NCI-H82 treated with DMSO at 0.1 percent for 48 hours (cell line): ENCODE measurements around the gene CECR2.
"Not testable (repeated sequence)": the region's sequence is repeated elsewhere in the genome, so short reads cannot be mapped to it uniquely, and the experiment has no call there.

Experiments used
- DNase-seq: peaks from one replicate; lab custom pipeline; 2025; ENCODE audit not compliant: unreplicated experiment; lab: John Stamatoyannopoulos, UW

Gene CECR2

GRCh38 chr22:17562906-17563870 lies 193.9 kb downstream of the CECR2 start, which contains the start of gene SLC25A18:
Gene SLC25A18 (plus strand): TSS chr22:17563498. CDS start chr22:17579945, 16,447 bp downstream.
- DNase-seq, result no peak

DNA sequence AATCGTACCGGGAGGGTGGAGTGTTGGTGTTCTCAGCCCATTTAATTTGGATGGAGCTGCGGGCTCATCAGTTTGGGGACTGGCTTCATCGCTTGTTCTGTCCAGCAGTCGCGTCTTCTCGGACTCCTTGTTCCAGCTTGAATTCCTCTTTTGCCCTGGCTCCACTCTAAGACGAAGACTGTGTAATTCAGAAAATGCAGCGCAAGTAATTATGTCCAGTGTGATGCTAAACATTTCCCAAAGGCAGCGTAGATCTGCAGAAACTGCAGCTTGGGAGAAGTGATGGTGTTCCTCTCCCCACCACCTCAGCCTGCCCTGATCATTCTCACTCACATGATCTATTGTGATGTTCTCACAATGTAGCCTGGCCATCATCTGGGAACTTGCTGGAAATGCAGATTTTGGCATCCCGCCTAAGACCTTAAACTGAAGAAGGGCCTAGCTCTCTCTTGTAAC lies 194.7 kb downstream of the CECR2 start:
- no peak for DNase-seq

DNA sequence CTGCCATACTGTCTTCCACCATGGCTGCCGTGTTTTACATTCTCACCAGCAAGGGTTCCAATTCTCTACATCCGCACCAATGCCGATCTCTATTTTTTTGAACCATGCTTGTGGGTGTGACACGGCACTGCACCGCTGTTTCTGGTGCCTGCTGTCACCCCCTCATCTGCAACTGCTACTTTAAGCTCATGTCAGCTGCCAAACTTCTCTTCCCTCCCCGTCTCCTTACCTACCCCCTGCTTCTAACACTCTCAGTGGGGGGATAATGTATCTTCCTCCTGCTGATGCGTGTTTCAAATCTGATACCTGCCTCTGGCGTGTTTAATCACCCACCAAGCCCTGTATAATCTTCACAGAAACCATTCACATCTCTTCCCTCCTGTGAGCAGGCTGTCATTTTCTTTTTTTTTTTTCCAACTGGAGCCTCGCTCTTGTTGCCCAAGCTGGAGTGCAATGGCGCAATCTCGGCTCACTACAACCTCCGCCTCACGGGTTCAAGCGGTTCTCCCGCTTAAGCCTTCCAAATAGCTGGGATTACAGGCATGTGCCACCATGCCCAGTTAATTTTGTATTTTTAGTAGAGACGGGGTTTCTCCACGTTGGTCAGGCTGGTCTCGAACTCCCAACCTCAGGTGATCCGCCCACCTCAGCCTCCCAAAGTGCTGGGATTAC lies 196.9 kb downstream of the CECR2 start:
- DNase-seq, result not testable (repeated sequence)

- DNase-seq, result no peak
Measured at GRCh38 chr22:17566776-17567175, 197.5 kb downstream of the CECR2 start.

GRCh38 chr22:17569971-17570511 lies 200.8 kb downstream of the CECR2 start:
- no peak for DNase-seq

- no peak for DNase-seq
Measured at GRCh38 chr22:17570851-17571631, 201.8 kb downstream of the CECR2 start.

DNA sequence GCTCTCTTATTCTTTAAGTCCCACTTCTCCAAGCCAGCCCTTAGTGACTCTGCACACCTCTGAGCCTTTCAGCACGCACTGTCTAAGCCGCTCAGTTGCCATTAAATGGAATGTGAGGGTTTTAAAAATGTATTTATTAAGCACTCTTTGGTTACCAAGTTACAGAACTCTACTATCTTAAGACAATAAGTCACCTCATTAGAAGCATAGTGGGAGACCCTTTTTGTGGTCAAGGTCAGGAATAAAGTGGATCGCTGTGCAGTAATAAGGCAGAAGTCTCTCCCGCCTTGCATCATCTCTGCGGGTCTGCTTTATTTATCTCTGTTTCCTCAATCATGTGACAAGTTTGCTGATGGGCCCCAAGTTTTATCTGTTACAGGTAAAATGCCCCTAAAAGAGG lies 205.9 kb downstream of the CECR2 start:
- DNase-seq, result no peak

DNA sequence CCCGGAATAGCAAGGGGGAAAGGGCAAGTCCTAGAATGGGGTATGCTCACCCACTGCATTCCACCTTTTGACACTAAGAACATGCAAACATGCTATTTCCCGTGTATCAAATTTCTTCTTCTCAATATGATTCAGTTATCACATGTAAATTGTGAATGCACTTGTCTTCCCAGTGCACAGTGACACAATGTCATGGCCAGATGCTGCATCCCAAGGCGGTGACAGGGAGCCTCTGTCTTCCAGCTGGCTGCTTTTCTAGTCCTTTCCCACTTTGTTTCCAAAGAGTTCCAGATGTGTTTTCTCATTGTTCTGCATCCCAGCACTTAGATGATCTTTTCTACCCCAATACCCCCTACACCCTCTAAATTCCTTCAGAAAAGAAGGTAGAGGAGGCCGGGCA lies 206.4 kb downstream of the CECR2 start:
- DNase-seq, result no peak

GRCh38 chr22:17576470-17576869 lies 207.2 kb downstream of the CECR2 start:
- no peak for DNase-seq

- no peak for DNase-seq
Measured at GRCh38 chr22:17578136-17578754, 209.0 kb downstream of the CECR2 start.

- no peak for DNase-seq
Measured at GRCh38 chr22:17579535-17579981, 210.3 kb downstream of the CECR2 start.

GRCh38 chr22:17580441-17581031 lies 211.3 kb downstream of the CECR2 start:
- DNase-seq, result no peak

GRCh38 chr22:17581056-17581455 lies 211.8 kb downstream of the CECR2 start:
- DNase-seq, result no peak

DNA sequence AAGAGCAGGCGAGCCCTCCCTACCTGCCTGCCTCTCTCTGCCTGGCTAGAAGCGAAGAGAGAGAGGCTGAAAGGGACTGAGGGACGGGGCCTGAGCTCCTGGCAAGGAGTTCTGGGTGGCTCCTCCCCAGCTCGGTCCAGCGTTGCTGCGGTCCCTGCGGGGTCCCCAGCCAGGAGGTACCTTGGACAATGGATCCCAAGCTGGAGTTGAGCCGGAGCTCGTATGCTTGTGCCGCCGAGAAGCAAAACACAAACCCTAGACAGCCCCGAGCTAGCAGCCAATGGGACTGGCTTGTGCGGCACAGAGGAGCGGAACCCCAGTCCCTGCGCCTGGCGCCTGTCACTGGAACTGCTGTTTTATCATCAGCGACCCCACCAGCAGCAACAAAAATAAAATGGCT lies 212.4 kb downstream of the CECR2 start:
- no peak for DNase-seq

DNA sequence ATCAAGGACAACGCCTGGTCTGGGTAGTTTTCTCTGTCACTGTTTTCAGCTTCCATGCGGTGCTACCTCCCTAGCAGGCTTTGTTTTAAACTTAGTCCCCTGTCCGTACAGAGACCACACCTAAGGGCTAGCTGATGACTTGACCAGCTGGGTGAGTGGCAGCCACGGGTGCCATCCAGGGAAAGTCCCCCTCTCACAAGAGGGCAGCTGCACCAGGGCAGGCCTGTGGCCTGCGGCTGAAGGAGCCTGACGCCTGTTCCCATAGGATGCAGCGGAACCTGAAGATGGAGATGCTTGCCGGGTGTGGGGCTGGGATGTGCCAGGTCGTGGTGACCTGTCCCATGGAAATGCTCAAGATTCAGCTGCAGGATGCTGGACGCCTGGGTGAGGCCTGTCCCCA lies 213.9 kb downstream of the CECR2 start:
- no peak for DNase-seq

GRCh38 chr22:17586831-17587440 lies 217.7 kb downstream of the CECR2 start:
- DNase-seq, result no peak

DNA sequence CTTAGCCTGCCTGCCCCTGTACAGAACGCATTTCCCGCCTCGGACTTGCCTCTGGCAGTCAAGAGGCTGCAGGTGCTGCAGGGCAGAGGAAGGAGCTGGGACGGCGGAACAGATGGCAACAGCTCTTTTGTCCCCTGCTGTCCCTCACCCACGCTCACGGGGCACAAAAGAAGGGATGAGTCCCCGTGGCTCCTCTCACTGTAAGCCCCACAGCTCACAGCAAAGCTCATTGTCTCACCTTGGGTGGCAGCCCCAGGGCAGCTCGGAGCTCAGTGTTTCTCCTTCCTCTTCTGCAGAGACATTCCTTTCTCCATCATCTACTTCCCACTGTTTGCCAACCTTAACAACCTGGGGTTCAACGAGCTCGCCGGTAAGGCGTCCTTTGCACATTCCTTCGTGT lies 218.4 kb downstream of the CECR2 start:
- no peak for DNase-seq

DNA sequence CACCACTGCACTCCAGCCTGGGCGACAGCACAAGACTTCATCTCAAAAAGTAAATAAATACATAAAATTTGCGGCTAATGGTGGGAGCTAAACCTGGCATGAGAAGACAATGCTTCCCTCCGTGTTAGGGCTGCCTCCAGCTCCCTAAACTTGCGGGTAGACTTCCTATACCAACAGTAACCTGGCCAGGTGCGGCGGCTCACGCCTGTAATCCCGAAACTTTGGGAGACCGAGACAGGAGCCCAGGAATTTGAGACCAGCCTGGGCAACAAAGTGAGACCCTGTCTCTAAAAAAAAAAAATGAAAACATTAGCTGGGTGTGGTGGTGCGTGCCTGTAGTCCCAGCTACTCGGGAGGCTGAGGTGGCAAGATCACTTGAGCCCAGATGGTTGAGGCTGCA lies 219.3 kb downstream of the CECR2 start:
- no peak for DNase-seq

DNA sequence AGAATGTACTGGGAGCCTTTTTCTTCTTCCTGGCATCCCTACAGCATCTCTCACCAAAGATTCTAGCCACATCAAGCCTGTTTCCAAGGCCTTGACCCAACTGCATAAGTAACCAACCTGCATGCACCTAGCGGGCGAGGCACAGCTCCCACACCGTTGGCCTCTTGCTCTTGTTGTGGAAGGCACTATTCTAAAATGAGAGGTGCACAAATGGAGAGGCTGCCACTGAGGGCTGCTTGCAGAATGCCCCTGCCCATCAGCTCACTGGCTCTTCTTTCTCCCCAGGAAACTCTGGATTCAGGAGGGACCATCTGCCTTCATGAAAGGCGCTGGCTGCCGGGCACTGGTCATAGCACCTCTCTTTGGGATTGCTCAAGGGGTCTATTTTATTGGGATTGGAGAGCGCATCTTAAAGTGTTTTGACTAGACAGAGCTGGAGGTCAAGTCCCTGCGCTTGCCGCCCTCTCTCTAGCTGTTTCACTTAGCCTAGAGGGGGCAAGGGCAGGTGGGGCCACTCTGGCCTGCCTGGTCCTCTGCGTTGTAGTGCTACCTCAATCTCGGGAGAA lies 220.6 kb downstream of the CECR2 start:
- DNase-seq, result no peak
